HG02610 (cell line): Measurements from ENCODE around the gene EYA4.

ENCODE experiments used
- ATAC-seq: cut with Tn5 transposase; IDR thresholded peaks from one replicate; pipeline ENCODE4 v1.9.1; 2021; ENCODE audit warnings: mild to moderate bottlenecking, moderate library complexity; ENCODE audit not compliant: unreplicated experiment

EYA4 gene

GRCh38 chr6:133277900-133278545, 36.9 kb downstream of the EYA4 start:
- no peak for ATAC-seq

- no peak for ATAC-seq
These were observed 45.6 kb downstream of the EYA4 start for GRCh38 chr6:133286765-133287164.

GRCh38 chr6:133288662-133289061, 47.5 kb downstream of the EYA4 start:
- ATAC-seq, result no peak

GRCh38 chr6:133289733-133290306, 48.7 kb downstream of the EYA4 start:
- ATAC-seq, result no peak

- no peak for ATAC-seq
These were observed 49.8 kb downstream of the EYA4 start for GRCh38 chr6:133290930-133291329.

- ATAC-seq, result no peak
These were observed 50.5 kb downstream of the EYA4 start for GRCh38 chr6:133291671-133292070.

- ATAC-seq, result no peak
These were observed 56.5 kb downstream of the EYA4 start for GRCh38 chr6:133297657-133298056.

- ATAC-seq, result no peak
These were observed 57.2 kb downstream of the EYA4 start for GRCh38 chr6:133298335-133298734.

- no peak for ATAC-seq
These were observed 57.6 kb downstream of the EYA4 start for GRCh38 chr6:133298801-133299200.

- ATAC-seq, result no peak
These were observed 59.7 kb downstream of the EYA4 start for GRCh38 chr6:133300896-133301295.

GRCh38 chr6:133301835-133302234, 60.7 kb downstream of the EYA4 start:
- ATAC-seq, result no peak

GRCh38 chr6:133306931-133307330, 65.8 kb downstream of the EYA4 start:
- no peak for ATAC-seq

GRCh38 chr6:133309579-133309978, 68.4 kb downstream of the EYA4 start:
- no peak for ATAC-seq

- ATAC-seq, result no peak
These were observed 70.8 kb downstream of the EYA4 start for GRCh38 chr6:133312006-133312405.

- no peak for ATAC-seq
These were observed 71.9 kb downstream of the EYA4 start for GRCh38 chr6:133313068-133313467.

- ATAC-seq, result no peak
These were observed 73.8 kb downstream of the EYA4 start for GRCh38 chr6:133314947-133315346.

- ATAC-seq, result no peak
These were observed 74.7 kb downstream of the EYA4 start for GRCh38 chr6:133315811-133316210.

- ATAC-seq, result no peak
These were observed 76.5 kb downstream of the EYA4 start for GRCh38 chr6:133317704-133318103.

- no peak for ATAC-seq
These were observed 85.4 kb downstream of the EYA4 start for GRCh38 chr6:133326584-133326983.

- ATAC-seq, result no peak
These were observed 92.7 kb downstream of the EYA4 start for GRCh38 chr6:133333852-133334251.

- no peak for ATAC-seq
These were observed 96.2 kb downstream of the EYA4 start for GRCh38 chr6:133337308-133337707.

GRCh38 chr6:133339543-133340384, 98.6 kb downstream of the EYA4 start:
- ATAC-seq, result no peak
